HG03558 (cell line): Measurements from ENCODE around the gene NPS.

Experiments used
- ATAC-seq: cut with Tn5 transposase; IDR thresholded peaks from one replicate; pipeline ENCODE4 v1.9.1; 2021; ENCODE audit warnings: moderate number of reproducible peaks; ENCODE audit not compliant: unreplicated experiment; ENCODE audit errors: extremely low read depth

Gene NPS

GRCh38 chr10:127553417-127553816 lies 4.3 kb downstream of the NPS start:
- no peak for ATAC-seq

GRCh38 chr10:127556916-127557315 lies 7.8 kb downstream of the NPS start:
- no peak for ATAC-seq

- no peak for ATAC-seq
Observed at GRCh38 chr10:127561647-127562046, 12.5 kb downstream of the NPS start.

GRCh38 chr10:127563718-127564553 lies 14.8 kb downstream of the NPS start:
- no peak for ATAC-seq

- no peak for ATAC-seq
Observed at GRCh38 chr10:127564644-127565043, 15.5 kb downstream of the NPS start.

GRCh38 chr10:127565583-127565982 lies 16.5 kb downstream of the NPS start:
- ATAC-seq, result no peak

- ATAC-seq, result no peak
Observed at GRCh38 chr10:127569210-127569609, 20.1 kb downstream of the NPS start.

- no peak for ATAC-seq
Observed at GRCh38 chr10:127570036-127570435, 20.9 kb downstream of the NPS start.

GRCh38 chr10:127571386-127571785 lies 22.3 kb downstream of the NPS start:
- ATAC-seq, result no peak

- ATAC-seq, result no peak
Observed at GRCh38 chr10:127576051-127576450, 26.9 kb downstream of the NPS start.

GRCh38 chr10:127576740-127577161 lies 27.6 kb downstream of the NPS start:
- no peak for ATAC-seq

- ATAC-seq, result no peak
Observed at GRCh38 chr10:127577376-127578258, 28.5 kb downstream of the NPS start.

GRCh38 chr10:127578259-127578960 lies 29.3 kb downstream of the NPS start:
- no peak for ATAC-seq

GRCh38 chr10:127578961-127579305 lies 29.8 kb downstream of the NPS start:
- ATAC-seq, result no peak

- ATAC-seq, result no peak
Observed at GRCh38 chr10:127579640-127580039, 30.5 kb downstream of the NPS start.

GRCh38 chr10:127580822-127581221 lies 31.7 kb downstream of the NPS start:
- no peak for ATAC-seq

- no peak for ATAC-seq
Observed at GRCh38 chr10:127585519-127586023, 36.5 kb downstream of the NPS start.

GRCh38 chr10:127587668-127588365 lies 38.7 kb downstream of the NPS start:
- ATAC-seq, result no peak

- ATAC-seq, result no peak
Observed at GRCh38 chr10:127592586-127592985, 43.5 kb downstream of the NPS start.

- no peak for ATAC-seq
Observed at GRCh38 chr10:127600479-127600878, 51.4 kb downstream of the NPS start.
